Loucy (cell line): ENCODE measurements around the gene FRMD4A.

ENCODE experiments used
- H2AFZ ChIP-seq: fragments of 200-600 bp; sonication (generic); 2 replicates; pipeline ENCODE4 v1.6.0; 2016; ENCODE audit warnings: antibody characterized with exemption, mild to moderate bottlenecking, low read length, moderate library complexity
- H3F3A ChIP-seq: fragments of 200-600 bp; 2 replicates; pipeline ENCODE4 v1.6.0; 2016; ENCODE audit warnings: antibody characterized with exemption, low read depth, mild to moderate bottlenecking
- H3K27me3 ChIP-seq: fragments of 200-600 bp; sonication (generic); 2 replicates; pipeline ENCODE4 v1.6.1; 2014; ENCODE audit warnings: low read length, mild to moderate bottlenecking; ENCODE audit not compliant: insufficient read depth, poor library complexity, severe bottlenecking
- H3K36me3 ChIP-seq: fragments of 200-600 bp; sonication (generic); 2 replicates; pipeline ENCODE4 v1.6.1; 2016; ENCODE audit warnings: low read length; ENCODE audit not compliant: insufficient read depth
- H3K4me1 ChIP-seq: fragments of 200-600 bp; sonication (generic); 2 replicates; pipeline ENCODE4 v1.5.1; 2014; ENCODE audit warnings: low read length, mild to moderate bottlenecking; ENCODE audit not compliant: insufficient read depth, poor library complexity, severe bottlenecking
- H3K4me2 ChIP-seq: fragments of 200-600 bp; sonication (generic); 2 replicates; pipeline ENCODE4 v1.6.0; 2014; ENCODE audit warnings: antibody characterized with exemption, low read length, low read depth, mild to moderate bottlenecking; ENCODE audit not compliant: poor library complexity, severe bottlenecking
- H3K4me3 ChIP-seq: fragments of 200-600 bp; sonication (generic); 2 replicates; pipeline ENCODE4 v1.5.1; 2014; ENCODE audit warnings: low read length, mild to moderate bottlenecking, mixed read lengths; ENCODE audit not compliant: poor library complexity, severe bottlenecking
- H3K79me2 ChIP-seq: fragments of 200-600 bp; sonication (generic); 2 replicates; pipeline ENCODE4 v1.6.1; 2014; ENCODE audit warnings: low read length; ENCODE audit not compliant: insufficient read depth
- H3K9ac ChIP-seq: fragments of 200-600 bp; sonication (generic); 2 replicates; pipeline ENCODE4 v1.6.0; 2014; ENCODE audit warnings: mild to moderate bottlenecking, low read depth, low read length, moderate library complexity; ENCODE audit not compliant: poor library complexity, severe bottlenecking
- H3K9me2 ChIP-seq: fragments of 200-600 bp; sonication (generic); replicated peaks from 2 replicates; pipeline ENCODE4 v1.6.1; 2016; ENCODE audit warnings: low read depth, low read length, mixed read lengths
- H3K9me3 ChIP-seq: fragments of 200-600 bp; sonication (generic); 2 replicates; pipeline ENCODE4 v1.6.1; 2014; ENCODE audit warnings: mild to moderate bottlenecking, antibody characterized with exemption, low read length, low read depth; ENCODE audit not compliant: insufficient read depth
- H4K20me1 ChIP-seq: fragments of 200-600 bp; sonication (generic); 2 replicates; pipeline ENCODE4 v1.6.0; 2014; ENCODE audit warnings: antibody characterized with exemption, low read length, mild to moderate bottlenecking; ENCODE audit not compliant: insufficient read depth, poor library complexity, severe bottlenecking
- CTCF ChIP-seq: fragments of 200-600 bp; sonication (generic); conservative IDR thresholded peaks from 2 replicates; pipeline ENCODE4 v1.5.1; 2014; ENCODE audit warnings: mild to moderate bottlenecking, antibody characterized with exemption, low read length
- EZH2phosphoT487 ChIP-seq: fragments of 200-600 bp; IDR thresholded peaks from 2 replicates; pipeline ENCODE4 v1.6.1; 2018; ENCODE audit warnings: antibody characterized with exemption, mild to moderate bottlenecking, moderate library complexity, borderline replicate concordance

FRMD4A gene

GRCh38 chr10:14366760-14367159 lies 36.0 kb upstream of the FRMD4A start:
- Histone ChIP-seq H3K79me2 (no peaks in the 10 kb centered on the region), H2AFZ (no peak overlapping the region), H3K9ac (no peak overlapping the region), H3K9me2 (no peaks in the 10 kb centered on the region), H3K27me3 (no peaks in the 10 kb centered on the region), H3K4me2 (no peak overlapping the region), H3F3A (no peaks in the 10 kb centered on the region), H3K36me3 (no peaks in the 10 kb centered on the region), H3K9me3 (no peaks in the 10 kb centered on the region), H4K20me1 (no peaks in the 10 kb centered on the region), H3K4me3 (no peak overlapping the region), H3K4me1 (peaks cover 12% of the 10 kb centered on the region)
- TF ChIP-seq EZH2phosphoT487 (no peak), CTCF (no peak)

GRCh38 chr10:14365266-14365665 lies 34.5 kb upstream of the FRMD4A start:
- Histone ChIP-seq H3K36me3 (no peaks in the 10 kb centered on the region), H2AFZ (no peak overlapping the region), H3K79me2 (no peaks in the 10 kb centered on the region), H3K4me2 (no peak overlapping the region), H4K20me1 (no peaks in the 10 kb centered on the region), H3K4me1 (peaks cover 8% of the 10 kb centered on the region), H3K9me2 (no peaks in the 10 kb centered on the region), H3K27me3 (no peaks in the 10 kb centered on the region), H3K9ac (no peak overlapping the region), H3F3A (no peaks in the 10 kb centered on the region), H3K4me3 (no peak overlapping the region), H3K9me3 (no peaks in the 10 kb centered on the region)
- no peak for TF ChIP-seq EZH2phosphoT487
- TF ChIP-seq CTCF, result no peak

- H3K4me2 ChIP-seq, result no peak overlapping the region
- H3K9ac ChIP-seq, result no peak overlapping the region
- no peak overlapping the region for H2AFZ ChIP-seq
- no peaks in the 10 kb centered on the region for H3K79me2 ChIP-seq
- H3K4me3 ChIP-seq, result no peak overlapping the region
- no peaks in the 10 kb centered on the region for H3K4me1 ChIP-seq
- no peaks in the 10 kb centered on the region for H3K36me3 ChIP-seq
- H3K27me3 ChIP-seq, result no peaks in the 10 kb centered on the region
- TF ChIP-seq CTCF (no peak), EZH2phosphoT487 (no peak)
- no peaks in the 10 kb centered on the region for H3K9me3 ChIP-seq
- H4K20me1 ChIP-seq, result no peaks in the 10 kb centered on the region
- H3F3A ChIP-seq, result no peaks in the 10 kb centered on the region
- H3K9me2 ChIP-seq, result no peaks in the 10 kb centered on the region
Observed at GRCh38 chr10:14362104-14362503, 31.4 kb upstream of the FRMD4A start.
